Measurements from ENCODE around the gene PRMT1. TPM values are rescaled to one million over a fixed set of nuclear protein-coding genes. Genes with fewer than 3 reads are reported as not detected.
A peak's percentile ranks its signal among the peaks of the same experiment; 100 is the strongest.

The PRMT1 gene
- total RNA-seq, 1 donor from 2014 or later, result 273 TPM

DNA sequence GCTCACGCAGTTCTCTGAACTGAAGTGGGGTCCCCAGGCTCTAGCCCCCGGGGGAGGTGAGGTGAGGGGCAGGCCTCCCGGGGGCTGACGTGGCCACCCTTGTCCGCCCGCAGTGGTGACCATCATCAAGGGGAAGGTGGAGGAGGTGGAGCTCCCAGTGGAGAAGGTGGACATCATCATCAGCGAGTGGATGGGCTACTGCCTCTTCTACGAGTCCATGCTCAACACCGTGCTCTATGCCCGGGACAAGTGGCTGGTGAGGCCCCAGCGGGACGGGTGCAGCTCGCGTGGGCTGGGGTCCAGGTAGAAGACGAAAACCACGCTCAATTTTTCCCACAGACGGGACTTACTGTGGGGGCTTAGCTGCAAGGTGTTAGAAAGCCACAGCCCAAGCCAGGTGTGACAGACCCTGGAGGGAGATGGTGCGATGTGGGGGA is 6.8 kb downstream of the PRMT1 start:
- no peaks in the 10 kb centered on the region for H3K27me3 Mint-ChIP-seq (ENCODE audit: low read depth)
- no peak for DNase-seq (ENCODE audit: low spot score in 2 of 2, unreplicated experiment in 2 of 2)
- no peak overlapping the region for H3K4me3 Mint-ChIP-seq
- no peaks in the 10 kb centered on the region for H3K9me3 Mint-ChIP-seq
- peaks cover 14% of the 10 kb centered on the region for H3K4me1 Mint-ChIP-seq
- TF ChIP-seq, protein P1, sequence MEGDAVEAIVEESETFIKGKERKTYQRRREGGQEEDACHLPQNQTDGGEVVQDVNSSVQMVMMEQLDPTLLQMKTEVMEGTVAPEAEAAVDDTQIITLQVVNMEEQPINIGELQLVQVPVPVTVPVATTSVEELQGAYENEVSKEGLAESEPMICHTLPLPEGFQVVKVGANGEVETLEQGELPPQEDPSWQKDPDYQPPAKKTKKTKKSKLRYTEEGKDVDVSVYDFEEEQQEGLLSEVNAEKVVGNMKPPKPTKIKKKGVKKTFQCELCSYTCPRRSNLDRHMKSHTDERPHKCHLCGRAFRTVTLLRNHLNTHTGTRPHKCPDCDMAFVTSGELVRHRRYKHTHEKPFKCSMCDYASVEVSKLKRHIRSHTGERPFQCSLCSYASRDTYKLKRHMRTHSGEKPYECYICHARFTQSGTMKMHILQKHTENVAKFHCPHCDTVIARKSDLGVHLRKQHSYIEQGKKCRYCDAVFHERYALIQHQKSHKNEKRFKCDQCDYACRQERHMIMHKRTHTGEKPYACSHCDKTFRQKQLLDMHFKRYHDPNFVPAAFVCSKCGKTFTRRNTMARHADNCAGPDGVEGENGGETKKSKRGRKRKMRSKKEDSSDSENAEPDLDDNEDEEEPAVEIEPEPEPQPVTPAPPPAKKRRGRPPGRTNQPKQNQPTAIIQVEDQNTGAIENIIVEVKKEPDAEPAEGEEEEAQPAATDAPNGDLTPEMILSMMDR (IDR thresholded peaks at IDR 0.05; ENCODE audit: unreplicated experiment), result no peak
- peaks cover 22% of the 10 kb centered on the region for H3K36me3 Mint-ChIP-seq
- no peak overlapping the region for H3K27ac Mint-ChIP-seq

DNA sequence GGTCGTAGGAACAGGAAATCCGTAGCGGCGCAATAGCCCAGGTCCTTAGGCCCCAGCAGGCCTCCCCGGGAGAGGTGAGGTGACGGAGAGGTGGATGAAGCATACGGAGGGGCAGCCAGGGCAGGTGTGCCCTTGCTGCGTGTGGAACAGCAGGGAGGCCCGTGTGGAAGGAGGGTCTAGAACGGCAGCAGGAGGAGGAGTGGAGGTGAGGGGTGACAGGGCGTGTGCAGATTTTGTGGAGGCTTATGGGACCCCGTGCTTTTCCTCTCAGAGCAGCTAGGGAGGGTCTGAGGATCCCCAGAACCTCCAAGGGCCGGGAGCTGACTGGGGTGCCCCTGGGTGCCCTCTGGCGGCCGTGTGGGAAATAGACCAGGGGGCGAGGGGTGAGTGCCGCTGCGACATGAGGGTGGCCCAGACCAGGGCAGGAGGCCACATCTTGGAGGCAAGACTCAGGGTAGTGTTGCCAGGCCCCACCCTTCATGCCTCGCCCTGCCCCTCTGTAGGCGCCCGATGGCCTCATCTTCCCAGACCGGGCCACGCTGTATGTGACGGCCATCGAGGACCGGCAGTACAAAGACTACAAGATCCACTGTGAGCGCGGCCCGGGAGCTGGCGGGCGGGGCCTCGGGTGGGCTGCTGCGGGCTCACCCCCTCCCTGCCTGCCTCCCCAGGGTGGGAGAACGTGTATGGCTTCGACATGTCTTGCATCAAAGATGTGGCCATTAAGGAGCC is 7.3 kb downstream of the PRMT1 start:
- Mint-ChIP-seq H3K4me1 (peaks cover 17% of the 10 kb centered on the region), H3K36me3 (peaks cover 22% of the 10 kb centered on the region), H3K9me3 (no peaks in the 10 kb centered on the region), H3K27ac (no peak overlapping the region), H3K27me3 (ENCODE audit: low read depth) (no peaks in the 10 kb centered on the region), H3K4me3 (no peak overlapping the region)
- TF ChIP-seq, protein P1 (IDR thresholded peaks at IDR 0.05; ENCODE audit: unreplicated experiment), result peak; percentile 25
- no peak for DNase-seq (ENCODE audit: low spot score in 2 of 2, unreplicated experiment in 2 of 2)

DNA sequence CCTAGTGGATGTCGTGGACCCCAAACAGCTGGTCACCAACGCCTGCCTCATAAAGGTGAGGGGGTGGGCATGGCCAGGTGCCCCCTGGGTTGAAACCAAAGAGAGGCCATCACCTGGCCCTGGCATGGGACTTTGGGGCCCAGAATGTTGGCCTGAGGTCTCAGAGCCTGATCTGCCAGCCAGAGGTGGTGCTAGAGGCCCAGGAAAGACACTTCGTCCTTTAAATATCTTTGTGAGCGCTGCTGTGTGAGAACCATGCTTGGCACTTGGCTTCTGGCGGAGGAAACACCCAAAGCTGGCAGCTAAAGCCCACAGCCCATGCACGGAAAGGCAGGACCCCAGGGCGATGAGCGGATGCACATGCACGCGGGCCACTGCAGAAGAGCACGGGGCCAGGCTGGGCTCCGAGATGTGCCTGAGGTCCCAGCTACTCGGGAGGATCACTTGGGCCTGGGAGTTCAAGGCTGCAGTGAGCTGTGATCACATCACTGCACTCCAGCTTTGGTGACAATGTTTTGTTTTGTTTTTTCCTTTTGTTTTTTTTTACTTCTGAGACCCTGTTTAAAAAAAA is 8.0 kb downstream of the PRMT1 start:
- no peak overlapping the region for H3K27ac Mint-ChIP-seq
- TF ChIP-seq, protein P1 (IDR thresholded peaks at IDR 0.05; ENCODE audit: unreplicated experiment), result no peak
- no peaks in the 10 kb centered on the region for H3K9me3 Mint-ChIP-seq
- H3K4me1 Mint-ChIP-seq, result peaks cover 16% of the 10 kb centered on the region
- H3K27me3 Mint-ChIP-seq (ENCODE audit: low read depth), result peaks cover 4% of the 10 kb centered on the region
- peaks cover 22% of the 10 kb centered on the region for H3K36me3 Mint-ChIP-seq
- H3K4me3 Mint-ChIP-seq, result no peak overlapping the region
- no peak for DNase-seq (ENCODE audit: low spot score in 2 of 2, unreplicated experiment in 2 of 2)

DNA sequence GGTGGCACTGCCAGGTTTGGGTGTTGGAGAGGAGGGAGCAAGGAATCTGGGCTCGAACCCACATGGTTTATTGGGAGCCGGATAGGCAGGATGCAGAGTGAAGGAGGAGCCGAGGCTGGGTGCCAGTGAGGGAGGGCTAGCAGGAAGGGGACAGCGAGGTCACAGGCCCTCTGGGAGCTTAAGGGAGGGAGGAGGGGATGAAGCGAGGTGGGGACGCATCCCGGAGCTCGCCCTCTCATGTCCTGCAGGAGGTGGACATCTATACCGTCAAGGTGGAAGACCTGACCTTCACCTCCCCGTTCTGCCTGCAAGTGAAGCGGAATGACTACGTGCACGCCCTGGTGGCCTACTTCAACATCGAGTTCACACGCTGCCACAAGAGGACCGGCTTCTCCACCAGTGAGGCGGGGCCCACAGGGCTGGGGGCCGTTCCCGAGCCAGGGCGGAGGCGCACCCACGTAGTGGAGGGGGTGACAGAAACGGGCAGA is 8.8 kb downstream of the PRMT1 start:
- Mint-ChIP-seq H3K27ac (no peak overlapping the region), H3K9me3 (no peaks in the 10 kb centered on the region), H3K4me3 (no peak overlapping the region), H3K27me3 (ENCODE audit: low read depth) (peaks cover 6% of the 10 kb centered on the region), H3K4me1 (peaks cover 14% of the 10 kb centered on the region), H3K36me3 (peaks cover 21% of the 10 kb centered on the region)
- TF ChIP-seq, protein P1 (IDR thresholded peaks at IDR 0.05; ENCODE audit: unreplicated experiment), result no peak
- DNase-seq (ENCODE audit: low spot score in 2 of 2, unreplicated experiment in 2 of 2), result no peak

DNA sequence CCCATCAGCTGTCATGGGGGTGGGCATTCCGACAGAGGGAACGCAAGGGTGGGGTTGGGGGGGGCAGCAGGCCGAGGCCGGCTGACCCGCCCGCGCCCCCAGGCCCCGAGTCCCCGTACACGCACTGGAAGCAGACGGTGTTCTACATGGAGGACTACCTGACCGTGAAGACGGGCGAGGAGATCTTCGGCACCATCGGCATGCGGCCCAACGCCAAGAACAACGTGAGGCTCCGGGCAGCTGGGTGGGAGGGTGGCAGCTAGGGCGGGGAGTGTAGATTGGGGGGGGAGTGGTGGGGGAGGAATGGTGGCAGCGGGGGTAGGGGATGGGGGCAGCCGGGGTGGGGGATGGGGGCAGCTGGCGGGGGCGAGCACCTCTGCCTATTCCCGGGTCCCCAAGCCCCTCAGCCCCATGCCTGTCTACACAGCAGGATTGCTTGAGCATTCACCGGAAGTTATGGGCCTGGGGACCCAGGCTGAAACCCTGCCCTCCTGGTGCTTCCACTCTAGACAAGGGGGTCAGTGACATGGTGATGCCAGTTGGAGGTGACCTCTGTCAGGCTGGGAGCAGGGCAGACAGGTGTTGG is 9.5 kb downstream of the PRMT1 start:
- no peak overlapping the region for H3K4me3 Mint-ChIP-seq
- H3K9me3 Mint-ChIP-seq, result no peaks in the 10 kb centered on the region
- no peak overlapping the region for H3K27ac Mint-ChIP-seq
- H3K27me3 Mint-ChIP-seq (ENCODE audit: low read depth), result peaks cover 6% of the 10 kb centered on the region
- peaks cover 21% of the 10 kb centered on the region for H3K4me1 Mint-ChIP-seq
- TF ChIP-seq, protein P1 (IDR thresholded peaks at IDR 0.05; ENCODE audit: unreplicated experiment), result no peak
- peaks cover 21% of the 10 kb centered on the region for H3K36me3 Mint-ChIP-seq
- no peak for DNase-seq (ENCODE audit: low spot score in 2 of 2, unreplicated experiment in 2 of 2)

All from mesothelial cell of epicardium (in vitro differentiated cells).